ENCODE data around the gene KIAA0232. TPM values are rescaled to one million over a fixed set of nuclear protein-coding genes. Genes with fewer than 3 reads are reported as not detected.
A peak's percentile ranks its signal among the peaks of the same experiment; 100 is the strongest.

KIAA0232 gene
- total RNA-seq, 8 experiments from 2014 or later: 18.2 to 42.5 (median 35.8) TPM

GRCh38 chr4:6918338-6918737 is 135.8 kb downstream of the KIAA0232 start:
- Histone ChIP-seq H3K4me3 (no peak overlapping the region), H3K4me1 (replicated peaks in 1 of 2) (peaks cover 0 to 9% of the 10 kb centered on the region in 2 donors), H3K27ac (no peak overlapping the region)
- ATAC-seq (replicated peaks in 6 of 8): no peak
- WGBS, 10 experiments: 40 to 91% (median 72%) methylated on average over 1 to 7 of the region's 7 CpGs; no CpG with 5 or more reads in 2 of the 10 experiments
- in situ Hi-C loops (cut with MboI; ENCODE audit: low pct_unique_long_range_greater_than_20kb in 2 of 9, low sequenced_read_pairs in 9 of 9, unreplicated experiment in 9 of 9): no loop called here

GRCh38 chr4:6920171-6920570 is 137.6 kb downstream of the KIAA0232 start:
- no peak overlapping the region for H3K4me3 ChIP-seq
- no peak for ATAC-seq (replicated peaks in 6 of 8)
- H3K4me1 ChIP-seq (replicated peaks in 1 of 2): peaks cover 0 to 9% of the 10 kb centered on the region in 2 donors
- H3K27ac ChIP-seq: no peak overlapping the region
- in situ Hi-C loops (cut with MboI; ENCODE audit: low pct_unique_long_range_greater_than_20kb in 2 of 9, low sequenced_read_pairs in 9 of 9, unreplicated experiment in 9 of 9): no loop called here
- WGBS, 10 experiments: 0 to 100% (median 80%) methylated on average over 1 to 3 of the region's 3 CpGs; no CpG with 5 or more reads in 2 of the 10 experiments

GRCh38 chr4:6923507-6923906 is 141.0 kb downstream of the KIAA0232 start:
- no peak for ATAC-seq (replicated peaks in 6 of 8)
- Histone ChIP-seq H3K27ac (no peak overlapping the region), H3K4me3 (no peak overlapping the region), H3K4me1 (replicated peaks in 1 of 2) (peaks cover 0 to 4% of the 10 kb centered on the region in 2 donors)
- 94 to 100% (median 98%) methylated on average over 1 to 19 of the region's 32 CpGs; no CpG with 5 or more reads in 5 of the 10 experiments for WGBS, 10 experiments
- in situ Hi-C loops (cut with MboI; ENCODE audit: low pct_unique_long_range_greater_than_20kb in 2 of 9, low sequenced_read_pairs in 9 of 9, unreplicated experiment in 9 of 9): no loop called here

- Histone ChIP-seq H3K27ac (no peak overlapping the region), H3K4me3 (no peak overlapping the region), H3K4me1 (replicated peaks in 1 of 2) (peaks cover 3 to 6% of the 10 kb centered on the region in 2 donors)
- 80 to 100% (median 92%) methylated on average over 2 to 4 of the region's 12 CpGs; no CpG with 5 or more reads in 7 of the 10 experiments for WGBS, 10 experiments
- in situ Hi-C loops (cut with MboI; ENCODE audit: low pct_unique_long_range_greater_than_20kb in 2 of 9, low sequenced_read_pairs in 9 of 9, unreplicated experiment in 9 of 9): no loop called here
- ATAC-seq (replicated peaks in 6 of 8): no peak
Observed at GRCh38 chr4:6924361-6924779, 141.8 kb downstream of the KIAA0232 start.

- in situ Hi-C loops (cut with MboI; ENCODE audit: low pct_unique_long_range_greater_than_20kb in 2 of 9, low sequenced_read_pairs in 9 of 9, unreplicated experiment in 9 of 9): no loop called here
- H3K27ac ChIP-seq: no peak overlapping the region
- ATAC-seq (replicated peaks in 6 of 8): no peak
- peaks cover 11 to 16% of the 10 kb centered on the region in 2 donors for H3K4me1 ChIP-seq (replicated peaks in 1 of 2)
- H3K4me3 ChIP-seq: no peak overlapping the region
- WGBS, 10 experiments: 78 to 93% (median 80%) methylated on average over 1 to 9 of the region's 14 CpGs; no CpG with 5 or more reads in 5 of the 10 experiments
Observed at GRCh38 chr4:6925357-6925836, 142.9 kb downstream of the KIAA0232 start.

GRCh38 chr4:6926081-6926480 is 143.6 kb downstream of the KIAA0232 start:
- Histone ChIP-seq H3K4me1 (replicated peaks in 1 of 2) (peaks cover 12 to 23% of the 10 kb centered on the region in 2 donors), H3K27ac (no peak overlapping the region), H3K4me3 (no peak overlapping the region)
- 72 to 100% (median 92%) methylated on average over 1 to 15 of the region's 19 CpGs; no CpG with 5 or more reads in 2 of the 10 experiments for WGBS, 10 experiments
- in situ Hi-C loops (cut with MboI; ENCODE audit: low pct_unique_long_range_greater_than_20kb in 2 of 9, low sequenced_read_pairs in 9 of 9, unreplicated experiment in 9 of 9): no loop called here
- no peak for ATAC-seq (replicated peaks in 6 of 8)

- 44 to 93% (median 83%) methylated on average over 2 to 7 of the region's 13 CpGs; no CpG with 5 or more reads in 5 of the 10 experiments for WGBS, 10 experiments
- ATAC-seq (replicated peaks in 6 of 8): peak; percentile 42 to 91 (median 78)
- H3K4me1 ChIP-seq (replicated peaks in 1 of 2): peaks cover 12 to 27% of the 10 kb centered on the region in 2 donors
- no peak overlapping the region for H3K4me3 ChIP-seq
- no peak overlapping the region for H3K27ac ChIP-seq
- in situ Hi-C loops (cut with MboI; ENCODE audit: low pct_unique_long_range_greater_than_20kb in 2 of 9, low sequenced_read_pairs in 9 of 9, unreplicated experiment in 9 of 9): no loop called here
Observed at GRCh38 chr4:6926681-6927478, 144.4 kb downstream of the KIAA0232 start.

- no peak for ATAC-seq (replicated peaks in 6 of 8)
- Histone ChIP-seq H3K27ac (no peak overlapping the region), H3K4me3 (no peak overlapping the region), H3K4me1 (replicated peaks in 1 of 2) (peaks cover 12 to 27% of the 10 kb centered on the region in 2 donors)
- in situ Hi-C loops (cut with MboI; ENCODE audit: low pct_unique_long_range_greater_than_20kb in 2 of 9, low sequenced_read_pairs in 9 of 9, unreplicated experiment in 9 of 9): no loop called here
- 93 to 100% (median 100%) methylated on average over 1 to 4 of the region's 4 CpGs; no CpG with 5 or more reads in 6 of the 10 experiments for WGBS, 10 experiments
Observed at GRCh38 chr4:6928081-6928480, 145.6 kb downstream of the KIAA0232 start.

- H3K4me1 ChIP-seq (replicated peaks in 1 of 2): peaks cover 12 to 27% of the 10 kb centered on the region in 2 donors
- peak in 7 of 8 experiments; percentile 8 to 52 (median 39) for ATAC-seq (replicated peaks in 6 of 8)
- no peak overlapping the region for H3K4me3 ChIP-seq
- in situ Hi-C loops (cut with MboI; ENCODE audit: low pct_unique_long_range_greater_than_20kb in 2 of 9, low sequenced_read_pairs in 9 of 9, unreplicated experiment in 9 of 9): no loop called here
- WGBS, 10 experiments: 14 to 90% (median 71%) methylated on average over 2 to 3 of the region's 9 CpGs; no CpG with 5 or more reads in 6 of the 10 experiments
- H3K27ac ChIP-seq: no peak overlapping the region
Observed at GRCh38 chr4:6929339-6929811, 146.8 kb downstream of the KIAA0232 start.

DNA sequence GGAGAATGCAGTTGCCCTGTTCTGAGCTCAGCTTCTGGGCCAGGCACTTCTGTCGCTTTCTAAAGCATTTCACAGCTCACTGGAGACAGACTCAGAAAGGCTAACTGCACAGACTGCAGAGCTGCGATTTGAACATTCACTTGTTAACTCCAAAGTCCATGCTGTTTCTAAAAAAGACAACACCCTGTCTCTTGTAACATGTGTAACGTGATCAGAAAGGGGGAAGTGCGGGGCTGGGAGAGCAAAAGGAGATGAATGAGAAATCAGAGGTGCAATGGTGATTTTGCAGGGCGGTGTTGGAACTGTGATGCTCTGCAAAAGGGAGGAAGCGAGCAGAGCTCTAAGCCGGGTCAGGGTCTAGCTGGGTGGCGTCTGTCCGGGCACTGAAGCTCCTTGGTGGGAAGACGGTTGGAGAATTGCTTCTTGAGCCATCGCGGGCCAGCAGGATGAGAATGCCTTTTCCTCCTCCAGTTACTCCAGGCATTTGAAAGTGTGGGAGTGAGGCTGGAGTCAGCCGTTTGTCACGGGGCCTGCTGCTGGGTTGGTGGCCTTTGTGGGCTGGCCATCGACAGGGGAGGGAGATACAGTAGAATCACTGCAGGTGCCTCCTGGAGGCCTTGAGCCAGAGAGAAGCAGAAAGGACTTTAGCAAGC is 147.4 kb downstream of the KIAA0232 start:
- Histone ChIP-seq H3K27ac (no peak overlapping the region), H3K4me1 (replicated peaks in 1 of 2) (peaks cover 12 to 27% of the 10 kb centered on the region in 2 donors), H3K4me3 (no peak overlapping the region)
- peak in 7 of 8 experiments; percentile 35 to 76 (median 72) for ATAC-seq (replicated peaks in 6 of 8)
- WGBS, 10 experiments: 0 to 89% (median 55%) methylated on average over 1 to 10 of the region's 15 CpGs
- in situ Hi-C loops (cut with MboI; ENCODE audit: low pct_unique_long_range_greater_than_20kb in 2 of 9, low sequenced_read_pairs in 9 of 9, unreplicated experiment in 9 of 9): no loop called here

- no peak overlapping the region for H3K4me3 ChIP-seq
- in situ Hi-C loops (cut with MboI; ENCODE audit: low pct_unique_long_range_greater_than_20kb in 2 of 9, low sequenced_read_pairs in 9 of 9, unreplicated experiment in 9 of 9): no loop called here
- 71 to 100% (median 96%) methylated on average over 1 to 2 of the region's 3 CpGs; no CpG with 5 or more reads in 4 of the 10 experiments for WGBS, 10 experiments
- no peak overlapping the region for H3K27ac ChIP-seq
- ATAC-seq (replicated peaks in 6 of 8): no peak
- H3K4me1 ChIP-seq (replicated peaks in 1 of 2): peaks cover 12 to 23% of the 10 kb centered on the region in 2 donors
Observed at GRCh38 chr4:6932475-6932874, 149.9 kb downstream of the KIAA0232 start.

DNA sequence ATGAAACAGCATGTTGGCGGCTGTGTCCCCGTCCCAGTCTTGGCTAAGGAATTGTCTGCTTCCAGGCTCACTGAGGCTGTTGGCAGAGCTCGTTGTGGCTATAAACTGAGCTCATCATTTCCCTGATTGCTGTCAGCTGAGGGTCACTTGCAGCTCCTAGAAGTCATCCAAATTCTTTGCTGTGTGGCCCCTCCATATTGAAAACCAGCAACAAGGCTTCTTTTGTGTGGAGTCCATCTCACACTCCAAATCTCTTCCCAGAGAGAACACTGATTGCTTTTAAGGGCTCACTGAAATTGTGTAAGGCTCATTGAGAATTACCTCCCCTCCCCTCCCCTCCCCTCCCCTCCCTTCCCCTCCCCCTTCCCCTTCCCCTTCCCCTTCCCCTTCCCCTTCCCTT is 150.4 kb downstream of the KIAA0232 start:
- Histone ChIP-seq H3K4me1 (replicated peaks in 1 of 2) (peaks cover 12 to 23% of the 10 kb centered on the region in 2 donors), H3K4me3 (no peak overlapping the region), H3K27ac (no peak overlapping the region)
- ATAC-seq (replicated peaks in 6 of 8): no peak
- in situ Hi-C loops (cut with MboI; ENCODE audit: low pct_unique_long_range_greater_than_20kb in 2 of 9, low sequenced_read_pairs in 9 of 9, unreplicated experiment in 9 of 9): no loop called here
- WGBS, 10 experiments: 87 to 93% methylated on average over 2 to 3 of the region's 3 CpGs; no CpG with 5 or more reads in 8 of the 10 experiments

Measured in motor neuron (in vitro differentiated cells).